OCI-LY3 (cell line): ENCODE results near the gene CASP3.

Experiments
- EZH2phosphoT487 ChIP-seq: fragments of 200-600 bp; shearing (Covaris generic); IDR thresholded peaks from 2 replicates; pipeline ENCODE4 v1.6.1; 2018; ENCODE audit warnings: antibody characterized with exemption, mixed run types, low read depth
- TF ChIP-seq, protein P1 (sequence below): fragments of 200-600, 300-600 bp; sonication (generic); IDR thresholded peaks from 2 replicates; pipeline ENCODE4 v1.5.1; 2014; ENCODE audit warnings: antibody characterized with exemption, low read length, low read depth

DNA sequence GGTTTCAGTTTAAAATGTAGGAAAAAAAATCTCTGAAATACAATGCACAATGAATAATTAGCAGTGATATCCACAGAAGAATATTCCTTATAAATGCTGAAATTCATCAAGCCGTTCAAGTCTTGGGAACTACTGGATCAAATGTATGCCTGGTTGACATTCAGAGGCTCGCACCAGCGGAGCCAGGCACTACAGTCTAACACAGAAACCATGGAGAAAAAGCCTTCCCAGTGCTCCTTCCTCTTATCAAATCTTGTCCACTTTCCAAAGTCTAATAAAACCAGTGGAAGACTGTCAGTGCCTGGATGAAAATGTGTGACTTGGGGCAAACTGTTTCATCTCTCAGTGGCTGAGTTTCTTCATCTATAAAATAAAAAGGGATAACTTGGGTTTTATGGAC is 48.7 kb upstream of the CASP3 start:
- TF ChIP-seq, protein P1, sequence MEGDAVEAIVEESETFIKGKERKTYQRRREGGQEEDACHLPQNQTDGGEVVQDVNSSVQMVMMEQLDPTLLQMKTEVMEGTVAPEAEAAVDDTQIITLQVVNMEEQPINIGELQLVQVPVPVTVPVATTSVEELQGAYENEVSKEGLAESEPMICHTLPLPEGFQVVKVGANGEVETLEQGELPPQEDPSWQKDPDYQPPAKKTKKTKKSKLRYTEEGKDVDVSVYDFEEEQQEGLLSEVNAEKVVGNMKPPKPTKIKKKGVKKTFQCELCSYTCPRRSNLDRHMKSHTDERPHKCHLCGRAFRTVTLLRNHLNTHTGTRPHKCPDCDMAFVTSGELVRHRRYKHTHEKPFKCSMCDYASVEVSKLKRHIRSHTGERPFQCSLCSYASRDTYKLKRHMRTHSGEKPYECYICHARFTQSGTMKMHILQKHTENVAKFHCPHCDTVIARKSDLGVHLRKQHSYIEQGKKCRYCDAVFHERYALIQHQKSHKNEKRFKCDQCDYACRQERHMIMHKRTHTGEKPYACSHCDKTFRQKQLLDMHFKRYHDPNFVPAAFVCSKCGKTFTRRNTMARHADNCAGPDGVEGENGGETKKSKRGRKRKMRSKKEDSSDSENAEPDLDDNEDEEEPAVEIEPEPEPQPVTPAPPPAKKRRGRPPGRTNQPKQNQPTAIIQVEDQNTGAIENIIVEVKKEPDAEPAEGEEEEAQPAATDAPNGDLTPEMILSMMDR: no peak
- TF ChIP-seq EZH2phosphoT487: no peak
